HG02884 (cell line): ENCODE measurements around the gene KLC1.
A peak's percentile ranks its signal among the peaks of the same experiment; 100 is the strongest.

Experiments
- ATAC-seq: cut with Tn5 transposase; IDR thresholded peaks from one replicate; pipeline ENCODE4 v1.9.1; 2021; ENCODE audit warnings: mild to moderate bottlenecking, moderate library complexity; ENCODE audit not compliant: unreplicated experiment

KLC1 gene

DNA sequence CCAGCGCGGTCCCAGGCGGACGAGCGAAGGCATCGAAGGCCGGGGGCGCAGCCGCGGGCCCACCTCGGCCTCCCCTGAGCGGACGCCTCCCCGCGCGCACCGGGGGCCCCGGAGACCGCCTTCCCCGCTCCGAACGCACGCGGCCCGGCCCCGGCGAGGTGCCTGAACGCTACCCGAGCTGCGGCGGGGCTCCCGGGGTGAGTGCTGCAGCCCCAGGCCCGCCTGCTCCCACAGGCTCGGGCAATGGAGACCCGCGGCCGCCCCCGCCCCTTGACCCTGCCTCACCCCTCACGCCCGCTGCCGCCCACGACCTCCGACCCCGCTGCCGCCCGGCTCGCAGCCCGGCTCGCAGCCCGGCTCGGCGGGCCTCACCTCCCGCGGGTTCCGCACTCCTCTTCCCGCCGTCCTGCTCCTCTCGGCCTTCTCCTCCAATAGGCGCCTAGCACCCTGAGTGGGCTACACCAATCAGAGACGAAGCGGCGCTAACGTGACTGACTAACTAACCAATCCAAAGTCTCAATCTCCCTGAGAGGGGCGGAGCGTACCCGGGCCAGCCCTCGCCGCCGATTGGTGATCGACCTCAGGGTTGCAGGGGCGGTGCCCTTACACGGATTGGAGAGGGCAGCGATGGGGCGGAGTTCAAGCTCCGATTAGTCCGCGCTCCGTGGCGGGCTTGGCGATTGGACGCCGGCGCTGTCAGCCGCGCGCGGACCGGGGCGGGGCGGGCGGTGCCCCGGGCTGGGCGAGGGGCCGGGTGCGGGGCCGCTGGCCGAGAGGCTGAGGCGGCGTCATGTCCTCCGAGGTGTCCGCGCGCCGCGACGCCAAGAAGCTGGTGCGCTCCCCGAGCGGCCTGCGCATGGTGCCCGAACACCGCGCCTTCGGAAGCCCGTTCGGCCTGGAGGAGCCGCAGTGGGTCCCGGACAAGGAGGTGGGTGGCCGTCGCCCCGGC lies 86.3 kb downstream of the KLC1 start, which contains the start of the genes XRCC3 and ZFYVE21:
TSS of gene XRCC3 (minus strand) at position 400 of the 949 bp plus-strand sequence. CDS start 4,364 bp downstream, outside the sequence.
TSS of gene ZFYVE21 (plus strand) at position 759 of the 949 bp plus-strand sequence. CDS start at position 791, 32 bp downstream.
- ATAC-seq: peak; percentile 95

DNA sequence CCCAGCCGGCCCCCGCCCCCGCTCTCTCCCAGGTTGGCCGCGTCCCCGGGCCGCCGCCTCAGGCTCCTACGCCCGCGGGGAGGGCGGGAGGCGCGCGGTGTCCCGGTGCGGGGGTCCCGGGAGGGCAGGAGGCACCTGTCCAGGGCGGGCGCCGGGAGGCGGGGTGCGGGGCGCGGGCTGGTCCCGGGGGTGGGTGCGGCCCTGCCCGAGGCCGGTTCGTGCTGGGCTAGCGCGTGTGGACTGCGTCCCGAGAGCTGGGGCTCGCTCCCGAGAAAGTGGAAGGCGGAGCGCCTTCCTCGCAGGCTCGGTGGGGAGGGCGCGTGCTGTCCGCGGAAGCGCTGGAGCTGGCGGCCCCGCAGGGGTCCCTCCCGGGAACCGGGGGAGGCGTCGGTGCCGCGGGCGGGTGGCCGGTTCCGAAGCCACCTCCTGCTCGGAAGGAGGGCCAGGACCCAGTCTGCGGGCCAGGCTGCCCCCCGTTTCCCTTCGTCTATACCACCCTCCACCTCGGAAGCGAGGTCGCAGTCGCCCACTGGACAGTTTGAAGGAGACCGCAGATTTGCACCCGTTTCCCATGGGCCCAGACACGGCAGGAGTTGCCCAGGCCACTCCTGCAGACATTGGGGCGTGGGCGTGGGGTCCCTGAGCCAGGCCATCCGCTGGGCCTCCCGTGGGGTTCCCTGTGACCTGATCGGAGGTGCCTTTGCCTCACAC lies 87.2 kb downstream of the KLC1 start:
- no peak for ATAC-seq

DNA sequence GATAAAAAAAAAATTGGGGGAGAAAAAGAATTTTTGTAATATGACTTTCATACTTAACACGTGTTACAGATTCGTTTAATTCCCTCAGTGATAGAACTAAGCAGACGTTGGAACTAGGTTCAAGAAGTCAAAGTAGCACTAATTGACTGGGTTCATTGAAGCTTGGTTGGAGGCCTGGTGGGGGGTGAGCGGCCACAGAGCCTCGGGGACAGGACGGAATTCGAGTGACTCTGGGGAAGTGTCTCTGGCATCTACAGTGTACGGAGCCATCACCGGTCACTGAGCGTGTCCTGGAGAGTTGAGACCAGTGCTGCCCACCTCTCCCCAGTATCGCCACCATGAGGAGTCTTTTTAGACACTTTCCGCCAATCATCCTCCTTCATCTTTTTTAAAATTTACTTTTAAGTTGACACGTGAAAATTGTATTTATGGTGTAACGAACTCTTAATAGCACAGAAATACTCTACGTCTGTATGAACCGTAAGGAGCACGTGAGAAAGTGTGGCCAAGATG lies 87.9 kb downstream of the KLC1 start:
- no peak for ATAC-seq

DNA sequence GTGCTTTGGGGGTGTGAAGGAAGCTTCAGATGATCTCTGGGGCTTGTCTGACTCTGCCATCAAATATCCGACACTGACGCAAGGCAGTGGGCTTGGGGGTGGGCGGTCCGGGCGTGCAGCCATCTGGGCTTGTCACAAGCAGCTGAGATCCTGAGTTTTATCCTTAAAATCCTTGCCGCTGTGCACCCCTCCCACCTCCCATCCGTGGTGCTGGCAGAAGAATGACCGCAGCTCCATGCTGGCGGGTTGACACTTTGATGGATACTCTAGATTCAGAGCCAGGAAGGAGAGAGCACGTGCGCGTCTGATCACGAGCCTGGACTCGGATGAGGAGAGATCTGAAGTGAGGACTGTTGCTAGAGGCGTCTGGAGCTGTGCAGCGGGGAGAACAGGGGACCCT lies 89.6 kb downstream of the KLC1 start:
- ATAC-seq: no peak

DNA sequence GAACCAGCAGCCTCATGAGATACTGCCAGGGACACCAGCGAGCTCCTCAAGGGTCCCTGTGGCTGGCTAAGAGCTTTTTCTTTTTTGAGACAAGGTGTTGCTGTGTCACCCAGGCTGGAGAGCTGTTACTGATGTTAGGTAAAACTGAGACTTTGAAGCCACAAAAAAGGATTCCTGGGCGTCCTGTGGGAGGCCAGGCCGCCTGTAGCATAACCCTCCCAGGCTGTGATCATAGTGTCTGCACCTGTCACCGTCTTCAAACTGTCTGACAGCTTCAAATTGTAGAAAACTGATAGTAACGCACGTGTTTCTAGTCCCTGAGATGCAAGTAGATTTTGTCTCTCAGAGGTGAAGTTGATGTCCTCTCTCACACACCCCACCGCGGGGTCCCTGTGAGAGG lies 90.7 kb downstream of the KLC1 start:
- no peak for ATAC-seq

DNA sequence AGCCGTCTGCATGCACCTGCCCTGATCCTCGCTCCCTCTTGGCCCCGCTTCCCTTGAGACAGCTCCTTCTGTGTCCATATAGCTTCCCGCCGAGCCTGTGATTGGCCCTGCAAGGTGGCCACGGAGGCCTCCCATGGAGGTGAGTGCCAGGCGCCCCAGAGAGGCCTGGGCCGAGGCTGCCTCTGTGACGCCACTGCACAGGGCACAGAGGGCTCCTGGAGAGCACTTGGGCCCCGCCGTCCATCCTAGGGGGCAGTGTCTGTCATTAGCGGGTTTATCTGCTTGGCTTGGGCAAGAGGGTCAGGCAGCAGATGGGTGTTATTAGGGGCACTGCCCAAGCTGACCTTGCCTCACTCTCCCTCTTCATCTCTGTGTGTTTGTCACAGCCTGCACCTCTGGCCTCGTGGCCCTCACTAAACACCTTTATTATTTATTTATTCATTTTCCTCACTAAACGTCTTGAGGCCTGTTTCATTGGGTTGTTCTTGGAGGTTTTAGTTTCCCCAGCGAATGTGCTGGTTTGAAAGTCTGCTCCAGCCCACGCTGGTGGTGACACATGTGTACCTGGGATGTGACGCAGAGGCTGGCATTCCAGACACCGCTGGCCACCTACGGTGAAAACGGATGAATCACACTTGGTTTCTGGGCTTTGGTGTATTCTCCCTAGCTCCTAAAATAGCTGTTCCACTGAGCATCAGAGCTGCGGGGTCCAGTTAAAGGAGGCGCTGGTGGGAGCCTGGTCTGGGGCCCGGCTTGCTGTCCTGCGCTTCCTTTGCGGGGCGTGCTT lies 92.5 kb downstream of the KLC1 start:
- no peak for ATAC-seq

DNA sequence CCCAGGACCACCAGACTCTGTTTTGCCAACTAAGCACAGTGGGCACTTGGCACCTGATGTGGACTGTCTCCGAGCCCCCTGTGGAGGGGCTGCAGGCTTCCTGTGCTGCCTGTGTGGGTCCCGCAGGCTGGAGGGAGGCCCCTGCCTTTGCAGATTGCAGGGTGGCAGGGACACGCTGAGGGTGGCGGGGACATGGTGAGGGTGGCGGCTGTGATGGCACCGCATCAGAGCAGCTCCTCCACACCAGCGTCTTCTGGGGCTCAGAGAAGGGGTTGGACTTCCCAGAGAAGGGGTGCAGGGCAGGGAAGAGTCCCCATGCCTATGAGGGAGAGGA lies 94.7 kb downstream of the KLC1 start:
- ATAC-seq: no peak

DNA sequence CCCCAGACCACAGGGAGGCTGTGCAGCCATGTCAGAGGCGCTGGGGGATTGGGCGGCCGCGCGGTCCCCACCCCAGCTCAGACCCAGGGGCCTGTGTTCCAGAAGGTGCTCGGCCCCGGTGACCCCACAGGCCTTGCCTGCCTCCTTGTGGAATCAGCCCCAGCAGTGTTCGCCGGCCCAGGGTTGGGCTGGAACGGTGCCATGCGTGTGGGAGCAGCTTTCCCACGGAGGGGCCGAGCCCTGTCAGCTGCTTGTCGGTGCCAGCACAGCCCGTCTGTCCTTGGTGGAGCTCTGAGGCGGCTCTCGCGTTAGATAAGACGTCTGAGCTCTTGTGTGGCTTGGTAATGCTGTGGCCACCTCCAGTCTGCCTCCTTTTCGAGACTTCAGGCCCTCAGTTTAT lies 95.1 kb downstream of the KLC1 start:
- ATAC-seq: no peak

DNA sequence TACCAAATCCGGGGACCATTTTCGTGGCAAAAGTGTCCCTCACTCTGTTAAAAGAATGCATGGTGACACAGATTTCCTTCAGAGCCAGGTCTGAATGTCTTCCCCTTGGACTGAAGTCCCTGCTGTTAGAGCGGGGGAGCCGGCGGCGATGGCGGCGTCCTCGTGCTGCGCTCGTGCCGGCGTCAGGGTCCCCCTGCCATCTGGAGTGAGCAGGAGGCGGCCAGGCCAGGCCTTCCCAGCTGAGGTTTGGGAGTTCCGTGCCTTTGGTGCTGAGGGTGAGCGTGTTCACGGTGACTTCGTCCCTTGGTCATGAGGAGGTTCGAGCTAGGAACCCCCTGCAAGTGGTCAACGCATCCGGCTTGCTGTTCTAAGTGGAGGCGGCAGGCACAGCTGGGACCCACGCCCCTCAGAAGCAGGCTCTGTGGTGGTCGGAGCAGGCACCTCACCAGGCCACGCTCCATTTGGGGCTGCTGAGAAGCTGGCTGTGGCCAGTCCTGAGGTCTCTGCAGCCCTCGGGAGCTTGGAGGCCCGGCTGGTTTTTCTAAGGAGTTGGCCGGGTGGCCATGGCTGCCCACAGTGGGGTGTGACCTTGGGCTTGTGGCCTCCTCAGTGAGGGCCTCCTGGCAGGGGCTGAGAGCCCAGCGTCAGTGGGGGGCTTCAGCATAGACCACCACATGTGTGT lies 96.1 kb downstream of the KLC1 start:
- ATAC-seq: no peak

DNA sequence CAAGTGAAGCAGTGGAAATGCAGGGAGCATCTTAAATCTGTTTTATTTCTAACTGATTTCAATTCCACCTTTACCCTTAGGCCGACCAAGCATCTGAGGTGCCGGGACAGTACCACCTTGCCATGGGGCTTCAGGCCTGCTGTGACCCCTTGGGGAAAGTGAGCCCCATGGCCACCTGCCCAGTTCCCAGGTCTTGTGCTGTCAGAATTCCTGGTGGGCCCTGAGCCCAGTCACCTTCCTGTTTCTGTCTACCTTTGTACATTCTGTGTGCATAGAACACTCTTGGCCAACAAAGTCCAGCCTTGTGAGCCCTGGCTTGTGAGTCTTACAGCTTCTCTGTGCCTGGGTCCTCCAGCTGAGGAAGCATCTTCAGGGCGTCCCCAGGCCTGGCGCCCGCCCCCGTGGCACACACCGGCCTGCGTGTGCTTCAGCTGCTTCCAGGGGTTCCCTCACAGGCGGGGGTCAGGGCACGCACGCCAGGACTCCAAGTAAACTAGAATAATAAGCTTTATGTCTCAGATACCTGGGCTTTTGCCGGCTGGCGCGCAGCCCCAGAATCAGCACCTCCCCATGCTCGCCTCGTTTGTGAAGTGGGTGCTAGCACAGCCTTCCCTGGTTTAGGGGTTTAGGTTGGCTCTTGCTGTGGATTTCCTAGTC lies 96.9 kb downstream of the KLC1 start:
- no peak for ATAC-seq

DNA sequence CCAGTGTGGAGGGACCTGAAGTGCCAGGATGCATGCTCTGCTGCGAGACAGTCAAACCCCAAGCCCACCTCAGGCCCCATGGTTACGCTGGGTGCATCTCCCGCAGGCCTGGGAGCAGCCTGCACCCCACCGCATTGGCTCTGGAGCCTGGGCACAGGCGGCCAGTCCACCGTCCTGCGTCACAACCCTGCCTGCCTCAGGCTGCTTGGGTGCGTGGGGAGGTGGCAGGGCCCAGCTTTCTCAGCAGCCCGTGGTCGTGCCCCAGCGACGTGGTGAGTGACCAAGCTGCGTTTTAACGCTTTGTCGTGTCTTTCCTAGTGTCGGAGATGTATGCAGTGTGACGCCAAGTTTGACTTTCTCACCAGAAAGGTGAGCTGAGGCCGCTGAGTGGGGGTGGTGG lies 97.5 kb downstream of the KLC1 start:
- no peak for ATAC-seq

DNA sequence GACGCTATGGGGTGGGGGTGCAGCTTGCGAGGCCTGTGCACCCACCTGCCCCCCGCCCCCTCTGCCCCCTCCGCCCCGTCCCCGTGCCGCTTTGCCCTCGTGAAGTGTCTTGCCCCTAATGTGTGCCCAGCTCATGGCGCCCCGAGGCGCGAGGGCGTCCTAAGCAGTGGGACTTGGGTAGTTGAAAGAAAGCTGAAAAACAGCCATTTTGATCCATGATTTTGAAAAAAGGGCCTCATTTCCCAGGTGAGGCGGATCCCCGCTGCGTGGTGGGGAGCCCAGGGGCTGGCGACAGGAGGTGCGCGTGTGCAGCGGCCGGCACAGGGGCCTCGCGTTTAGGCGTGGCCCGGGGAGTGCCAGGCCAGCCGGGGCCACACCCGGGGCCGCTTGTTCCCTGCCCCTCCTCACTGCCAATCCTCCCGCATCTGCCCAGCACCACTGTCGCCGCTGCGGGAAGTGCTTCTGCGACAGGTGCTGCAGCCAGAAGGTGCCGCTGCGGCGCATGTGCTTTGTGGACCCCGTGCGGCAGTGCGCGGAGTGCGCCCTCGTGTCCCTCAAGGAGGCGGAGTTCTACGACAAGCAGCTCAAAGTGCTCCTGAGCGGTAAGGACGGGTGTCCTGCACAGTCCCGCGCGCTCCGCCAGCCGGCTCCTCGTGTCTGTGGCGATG lies 98.4 kb downstream of the KLC1 start:
- no peak for ATAC-seq

DNA sequence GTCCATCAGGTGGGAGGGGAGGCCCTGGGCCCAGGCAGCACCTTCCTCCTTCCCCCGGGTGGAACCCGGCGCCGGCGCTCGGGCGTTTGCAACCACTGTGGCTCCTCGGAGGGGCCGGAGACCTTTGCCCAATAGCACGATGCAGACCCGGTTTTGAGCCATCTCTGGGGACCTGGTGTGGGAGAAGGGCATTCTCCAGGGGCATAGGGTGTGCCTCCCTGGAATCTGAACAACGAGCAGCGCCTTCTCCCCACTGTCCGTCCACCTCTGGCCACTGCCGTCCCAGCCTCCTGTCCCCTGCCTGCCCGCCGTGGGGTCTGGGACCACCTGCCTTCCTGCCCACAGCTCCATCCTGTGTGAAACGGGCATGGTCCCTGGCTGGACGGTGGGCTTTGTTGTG lies 99.1 kb downstream of the KLC1 start:
- no peak for ATAC-seq

DNA sequence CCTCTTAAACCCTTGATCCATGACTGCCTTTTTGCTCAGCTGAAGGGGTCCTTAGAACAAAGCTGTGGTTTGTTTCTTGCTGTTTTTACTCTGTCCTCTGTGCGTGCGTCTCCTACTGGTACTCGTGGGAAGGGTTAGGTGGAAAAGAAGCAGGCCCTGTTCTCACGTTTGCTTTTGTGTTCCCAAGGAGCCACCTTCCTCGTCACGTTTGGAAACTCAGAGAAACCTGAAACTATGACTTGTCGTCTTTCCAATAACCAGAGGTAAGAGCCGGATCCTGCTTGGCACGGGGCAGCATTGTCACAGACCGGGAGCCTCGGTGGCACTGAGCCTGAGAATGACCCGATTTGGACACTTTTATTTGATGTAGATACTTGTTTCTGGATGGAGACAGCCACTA lies 99.7 kb downstream of the KLC1 start:
- no peak for ATAC-seq

DNA sequence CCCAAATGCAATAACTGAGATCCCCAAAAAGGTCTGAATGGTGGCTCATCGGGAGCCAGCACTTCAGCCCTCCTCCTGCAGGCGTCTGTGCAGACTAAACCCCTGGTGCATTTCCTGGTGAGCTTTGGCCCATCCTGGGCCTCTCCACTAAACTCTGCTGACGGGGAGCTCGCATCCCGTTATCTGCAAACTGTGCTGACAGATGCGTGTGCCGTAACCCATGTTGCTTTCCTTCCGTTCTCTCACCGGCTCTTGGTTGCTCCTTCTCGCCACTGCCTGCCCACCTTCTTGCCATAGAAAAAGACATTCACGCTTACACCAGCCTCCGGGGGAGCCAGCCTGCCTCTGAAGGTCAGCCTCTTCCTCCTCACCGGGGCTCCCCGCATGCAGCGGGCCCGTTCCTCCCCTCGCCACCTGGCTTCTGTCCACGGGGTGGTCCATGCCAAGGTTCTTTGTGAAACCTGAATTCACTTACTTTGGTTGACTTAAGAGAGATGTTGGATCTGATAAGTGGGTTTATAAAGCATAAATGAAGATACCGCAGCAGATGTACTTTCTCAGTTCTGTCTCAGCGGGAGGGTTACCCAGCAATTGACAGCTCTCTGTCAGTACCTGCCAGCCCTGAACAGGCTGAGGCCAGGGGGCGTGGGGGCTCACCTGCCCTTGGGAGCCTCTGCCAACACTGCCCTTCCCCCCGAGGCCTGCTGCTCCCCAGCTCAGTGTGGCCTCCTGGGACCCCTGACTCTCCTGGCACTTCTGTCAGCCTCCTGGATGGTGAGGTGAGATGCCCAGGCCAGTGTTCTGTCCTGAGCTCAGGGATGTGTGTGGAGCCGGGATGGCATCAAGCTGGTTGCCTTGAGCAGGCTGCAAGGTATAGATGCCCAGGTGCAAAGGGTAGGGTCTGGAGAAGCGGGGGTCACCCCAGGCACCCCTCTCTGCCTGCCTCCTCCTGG lies 100.8 kb downstream of the KLC1 start:
- ATAC-seq: no peak

DNA sequence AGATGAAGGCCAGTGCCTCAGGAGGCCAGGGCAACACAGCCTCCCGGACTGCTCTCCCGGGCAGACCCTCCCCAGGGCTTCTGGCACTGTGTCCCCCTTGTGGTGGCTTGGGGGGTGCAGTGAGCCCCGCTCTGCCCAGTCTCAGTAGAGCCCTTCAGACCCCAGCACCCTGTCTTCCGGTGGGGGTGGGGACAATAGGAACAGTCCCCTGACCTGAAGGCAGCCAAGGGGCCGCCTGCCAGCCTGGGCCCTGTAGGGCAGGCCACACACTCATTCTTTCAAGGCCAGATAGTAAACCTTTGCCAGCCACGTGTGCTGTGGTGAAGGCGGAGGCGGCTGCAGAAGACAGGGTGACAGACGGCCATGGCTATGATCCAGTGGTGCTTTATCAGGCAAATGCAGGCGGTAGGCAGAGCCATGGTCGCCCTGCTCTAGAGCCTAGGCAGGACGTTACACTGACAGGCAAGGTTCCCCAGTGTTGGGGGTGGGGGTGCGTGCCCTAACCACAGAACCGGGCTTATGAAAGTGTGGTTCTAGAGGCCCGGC lies 101.6 kb downstream of the KLC1 start:
- no peak for ATAC-seq

DNA sequence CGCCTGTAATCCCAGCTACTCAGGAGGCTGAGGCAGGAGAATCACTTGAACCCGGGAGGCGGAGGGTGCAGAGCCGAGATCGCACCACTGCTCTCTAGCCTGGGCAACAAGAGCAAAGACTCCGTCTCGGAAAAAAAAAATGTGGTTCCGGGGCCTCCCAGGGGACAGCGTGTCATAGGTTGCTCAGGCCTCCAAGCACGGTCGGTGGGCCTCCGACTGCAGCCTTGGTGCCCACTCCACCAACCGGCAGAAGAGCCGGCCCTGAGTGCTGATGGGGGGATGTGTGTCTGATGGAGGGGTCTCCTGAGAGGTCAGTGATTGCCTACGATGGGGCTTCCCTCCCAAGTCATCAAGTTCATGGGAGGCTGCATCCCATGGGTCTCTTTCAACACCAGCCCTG lies 102.5 kb downstream of the KLC1 start:
- no peak for ATAC-seq
